SK-N-SH treated with all-trans-retinoic acid at 6 μM for 48 hours (cell line): Measurements from ENCODE around the gene S100A7.

Experiments
- ATAC-seq: fragments of 200-7000 bp; cut with Tn5 transposase; 3 replicates; pipeline ENCODE4 v1.9.1; 2020; ENCODE audit warnings: mild to moderate bottlenecking, moderate library complexity
- BACH2 ChIP-seq: fragments of 250-450 bp; sonication (Bioruptor Pico); IDR thresholded peaks from 2 replicates; pipeline ENCODE4 v1.9.0; 2021; ENCODE audit warnings: mild to moderate bottlenecking, borderline replicate concordance
- CSDC2 ChIP-seq: fragments of 250-450 bp; sonication (Bioruptor Pico); IDR thresholded peaks from 2 replicates; pipeline ENCODE4 v1.5.0; 2020; ENCODE audit warnings: mild to moderate bottlenecking, moderate library complexity
- ESRRG ChIP-seq: fragments of 250-450 bp; sonication (Bioruptor Pico); IDR thresholded peaks from 2 replicates; pipeline ENCODE4 v1.6.1; 2021; ENCODE audit warnings: mild to moderate bottlenecking
- GLIS3 ChIP-seq: fragments of 250-450 bp; sonication (Bioruptor Pico); IDR thresholded peaks from 2 replicates; pipeline ENCODE4 v1.5.0; 2020; ENCODE audit warnings: mild to moderate bottlenecking, moderate library complexity
- ISL1 ChIP-seq: fragments of 250-450 bp; sonication (Bioruptor Pico); IDR thresholded peaks from 2 replicates; pipeline ENCODE4 v2.1.2; 2022; ENCODE audit warnings: mild to moderate bottlenecking, moderate library complexity
- PATZ1 ChIP-seq: fragments of 250-450 bp; sonication (Bioruptor Pico); IDR thresholded peaks from 2 replicates; pipeline ENCODE4 v1.8.0; 2020; ENCODE audit warnings: mild to moderate bottlenecking, moderate library complexity, borderline replicate concordance
- PPARA ChIP-seq: fragments of 250-450 bp; sonication (Bioruptor Pico); IDR thresholded peaks from 2 replicates; pipeline ENCODE4 v1.5.0; 2020; ENCODE audit warnings: mild to moderate bottlenecking, borderline replicate concordance
- RARB ChIP-seq: fragments of 250-450 bp; sonication (Bioruptor Pico); IDR thresholded peaks from 2 replicates; pipeline ENCODE4 v1.8.0; 2021; ENCODE audit warnings: mild to moderate bottlenecking, moderate library complexity
- SNAI2 ChIP-seq: fragments of 250-450 bp; sonication (Bioruptor Pico); IDR thresholded peaks from 2 replicates; pipeline ENCODE4 v1.5.0; 2020; ENCODE audit warnings: mild to moderate bottlenecking, moderate library complexity
- TCF4 ChIP-seq: fragments of 250-450 bp; sonication (Bioruptor Pico); IDR thresholded peaks from 2 replicates; pipeline ENCODE4 v1.8.0; 2021; ENCODE audit warnings: mild to moderate bottlenecking, moderate library complexity, borderline replicate concordance
- TOX ChIP-seq: fragments of 250-450 bp; sonication (Bioruptor Pico); IDR thresholded peaks from 2 replicates; pipeline ENCODE4 v1.8.0; 2021; ENCODE audit warnings: mild to moderate bottlenecking, moderate library complexity, borderline replicate concordance
- TSHZ2 ChIP-seq: fragments of 250-450 bp; sonication (Bioruptor Pico); IDR thresholded peaks from 2 replicates; pipeline ENCODE4 v1.5.0; 2020; ENCODE audit warnings: mild to moderate bottlenecking, moderate library complexity
- ZC3H10 ChIP-seq: fragments of 250-450 bp; sonication (Bioruptor Pico); IDR thresholded peaks from 2 replicates; pipeline ENCODE4 v1.5.1; 2021; ENCODE audit warnings: mild to moderate bottlenecking, moderate library complexity
- ZFP3 ChIP-seq: fragments of 250-450 bp; sonication (Bioruptor Pico); IDR thresholded peaks from 2 replicates; pipeline ENCODE4 v1.5.0; 2020; ENCODE audit warnings: mild to moderate bottlenecking, moderate library complexity
- ZFP30 ChIP-seq: fragments of 450-650 bp; formaldehyde crosslinking; IDR thresholded peaks from 2 replicates; pipeline ENCODE4 v1.5.0; 2022; ENCODE audit warnings: mild to moderate bottlenecking, moderate library complexity
- ZNF565 ChIP-seq: fragments of 450-650 bp; formaldehyde crosslinking; conservative IDR thresholded peaks from 2 replicates; pipeline ENCODE4 v1.5.0; 2020; ENCODE audit warnings: low read depth, mild to moderate bottlenecking, moderate library complexity
- ZNF70 ChIP-seq: fragments of 450-650 bp; formaldehyde crosslinking; IDR thresholded peaks from 2 replicates; pipeline ENCODE4 v1.5.0; 2020; ENCODE audit warnings: mild to moderate bottlenecking, moderate library complexity
- ZNF8 ChIP-seq: fragments of 450-650 bp; formaldehyde crosslinking; IDR thresholded peaks from 2 replicates; pipeline ENCODE4 v1.5.0; 2020; ENCODE audit warnings: mild to moderate bottlenecking, moderate library complexity
- TF ChIP-seq, protein P1 (sequence below): fragments of 250-450 bp; sonication (Bioruptor Pico); IDR thresholded peaks from 2 replicates; pipeline ENCODE4 v1.5.1; 2020; ENCODE audit warnings: low read depth, mild to moderate bottlenecking, moderate library complexity
- TF ChIP-seq, protein P2 (sequence below): fragments of 250-450 bp; sonication (Bioruptor Pico); IDR thresholded peaks from 2 replicates; pipeline ENCODE4 v1.5.1; 2021; ENCODE audit warnings: mild to moderate bottlenecking, moderate library complexity
- TF ChIP-seq, protein P3 (sequence below): fragments of 250-450 bp; sonication (Bioruptor Pico); IDR thresholded peaks from 2 replicates; pipeline ENCODE4 v1.8.0; 2021; ENCODE audit warnings: low read depth, mild to moderate bottlenecking, moderate library complexity, borderline replicate concordance

Gene S100A7

GRCh38 chr1:153432874-153433681 lies 27.4 kb downstream of the S100A7 start (continued):
- no peak for TF ChIP-seq TSHZ2 (CRISPR knock-in tag)
- TF ChIP-seq PPARA = no peak

GRCh38 chr1:153431928-153432327 lies 28.5 kb downstream of the S100A7 start:
- TF ChIP-seq PATZ1 (CRISPR knock-in tag) (no peak), ZFP3 (CRISPR knock-in tag) (no peak), ZNF70 (CRISPR knock-in tag) (no peak), PPARA (no peak), ZNF565 (no peak), ZFP30 (CRISPR knock-in tag) (no peak), TCF4 (CRISPR knock-in tag) (no peak), ZC3H10 (no peak), SNAI2 (CRISPR knock-in tag) (no peak), GLIS3 (CRISPR knock-in tag) (no peak), ZNF8 (no peak), ESRRG (no peak), TOX (CRISPR knock-in tag) (no peak), RARB (no peak)
- TF ChIP-seq, protein P1, sequence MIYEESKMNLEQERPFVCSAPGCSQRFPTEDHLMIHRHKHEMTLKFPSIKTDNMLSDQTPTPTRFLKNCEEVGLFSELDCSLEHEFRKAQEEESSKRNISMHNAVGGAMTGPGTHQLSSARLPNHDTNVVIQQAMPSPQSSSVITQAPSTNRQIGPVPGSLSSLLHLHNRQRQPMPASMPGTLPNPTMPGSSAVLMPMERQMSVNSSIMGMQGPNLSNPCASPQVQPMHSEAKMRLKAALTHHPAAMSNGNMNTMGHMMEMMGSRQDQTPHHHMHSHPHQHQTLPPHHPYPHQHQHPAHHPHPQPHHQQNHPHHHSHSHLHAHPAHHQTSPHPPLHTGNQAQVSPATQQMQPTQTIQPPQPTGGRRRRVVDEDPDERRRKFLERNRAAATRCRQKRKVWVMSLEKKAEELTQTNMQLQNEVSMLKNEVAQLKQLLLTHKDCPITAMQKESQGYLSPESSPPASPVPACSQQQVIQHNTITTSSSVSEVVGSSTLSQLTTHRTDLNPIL = no peak
- TF ChIP-seq, protein P2, sequence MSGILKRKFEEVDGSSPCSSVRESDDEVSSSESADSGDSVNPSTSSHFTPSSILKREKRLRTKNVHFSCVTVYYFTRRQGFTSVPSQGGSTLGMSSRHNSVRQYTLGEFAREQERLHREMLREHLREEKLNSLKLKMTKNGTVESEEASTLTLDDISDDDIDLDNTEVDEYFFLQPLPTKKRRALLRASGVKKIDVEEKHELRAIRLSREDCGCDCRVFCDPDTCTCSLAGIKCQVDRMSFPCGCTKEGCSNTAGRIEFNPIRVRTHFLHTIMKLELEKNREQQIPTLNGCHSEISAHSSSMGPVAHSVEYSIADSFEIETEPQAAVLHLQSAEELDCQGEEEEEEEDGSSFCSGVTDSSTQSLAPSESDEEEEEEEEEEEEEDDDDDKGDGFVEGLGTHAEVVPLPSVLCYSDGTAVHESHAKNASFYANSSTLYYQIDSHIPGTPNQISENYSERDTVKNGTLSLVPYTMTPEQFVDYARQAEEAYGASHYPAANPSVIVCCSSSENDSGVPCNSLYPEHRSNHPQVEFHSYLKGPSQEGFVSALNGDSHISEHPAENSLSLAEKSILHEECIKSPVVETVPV (CRISPR knock-in tag) = no peak
- TF ChIP-seq, protein P3, sequence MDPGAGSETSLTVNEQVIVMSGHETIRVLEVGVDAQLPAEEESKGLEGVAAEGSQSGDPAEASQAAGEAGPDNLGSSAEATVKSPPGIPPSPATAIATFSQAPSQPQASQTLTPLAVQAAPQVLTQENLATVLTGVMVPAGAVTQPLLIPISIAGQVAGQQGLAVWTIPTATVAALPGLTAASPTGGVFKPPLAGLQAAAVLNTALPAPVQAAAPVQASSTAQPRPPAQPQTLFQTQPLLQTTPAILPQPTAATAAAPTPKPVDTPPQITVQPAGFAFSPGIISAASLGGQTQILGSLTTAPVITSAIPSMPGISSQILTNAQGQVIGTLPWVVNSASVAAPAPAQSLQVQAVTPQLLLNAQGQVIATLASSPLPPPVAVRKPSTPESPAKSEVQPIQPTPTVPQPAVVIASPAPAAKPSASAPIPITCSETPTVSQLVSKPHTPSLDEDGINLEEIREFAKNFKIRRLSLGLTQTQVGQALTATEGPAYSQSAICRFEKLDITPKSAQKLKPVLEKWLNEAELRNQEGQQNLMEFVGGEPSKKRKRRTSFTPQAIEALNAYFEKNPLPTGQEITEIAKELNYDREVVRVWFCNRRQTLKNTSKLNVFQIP (CRISPR knock-in tag) = no peak
- TF ChIP-seq, all 23 proteins: peak for 0
- no peak for ATAC-seq

- ATAC-seq = no peak
- TF ChIP-seq ZNF8 = no peak
- no peak for TF ChIP-seq ESRRG
- TF ChIP-seq TCF4 (CRISPR knock-in tag) = no peak
- no peak for TF ChIP-seq ZFP30 (CRISPR knock-in tag)
- TF ChIP-seq ZNF565 = no peak
- TF ChIP-seq ISL1 (CRISPR knock-in tag) = no peak
- TF ChIP-seq ZC3H10 = no peak
- no peak for TF ChIP-seq GLIS3 (CRISPR knock-in tag)
- TF ChIP-seq ZFP3 (CRISPR knock-in tag) = no peak
- no peak for TF ChIP-seq CSDC2 (CRISPR knock-in tag)
- no peak for TF ChIP-seq BACH2 (CRISPR knock-in tag)
- no peak for TF ChIP-seq TOX (CRISPR knock-in tag)
- TF ChIP-seq, protein P3 (CRISPR knock-in tag) = no peak
- no peak for TF ChIP-seq PPARA
- TF ChIP-seq, protein P1 = no peak
- no peak for TF ChIP-seq PATZ1 (CRISPR knock-in tag)
These were observed 29.0 kb downstream of the S100A7 start for GRCh38 chr1:153431427-153431826.
